ENCODE data around the gene PNPLA8.
"Not testable (repeated sequence)": the region's sequence is repeated elsewhere in the genome, so short reads cannot be mapped to it uniquely, and the experiment has no call there.

The PNPLA8 gene

GRCh38 chr7:108525985-108526767, at the start of gene PNPLA8:
TSS of gene PNPLA8 (minus strand) at chr7:108526135. CDS start at chr7:108515491, 10,644 bp downstream.
- DNase-seq = peak; percentile 100

- DNase-seq = no peak
Measured at GRCh38 chr7:108575156-108575555, 49.2 kb upstream of the PNPLA8 start.

- no peak for DNase-seq
Measured at GRCh38 chr7:108572480-108572879, 46.5 kb upstream of the PNPLA8 start.

- no peak for DNase-seq
Measured at GRCh38 chr7:108570146-108570755, 44.3 kb upstream of the PNPLA8 start.

- DNase-seq = peak; percentile 100
Measured at GRCh38 chr7:108569381-108570145, 43.6 kb upstream of the PNPLA8 start, which contains the start of the genes DNAJB9 and THAP5. TSS of gene DNAJB9 (plus strand) at chr7:108569874. CDS start at chr7:108571727, 1,853 bp downstream. TSS of gene THAP5 (minus strand) at chr7:108569706. CDS start at chr7:108569569, 137 bp downstream.

GRCh38 chr7:108568801-108569380, 43.0 kb upstream of the PNPLA8 start:
- DNase-seq = no peak

GRCh38 chr7:108565987-108566386, 40.1 kb upstream of the PNPLA8 start:
- no peak for DNase-seq

- no peak for DNase-seq
Measured at GRCh38 chr7:108561047-108561619, 35.2 kb upstream of the PNPLA8 start.

GRCh38 chr7:108559253-108559652, 33.3 kb upstream of the PNPLA8 start:
- DNase-seq = no peak

GRCh38 chr7:108557617-108558016, 31.7 kb upstream of the PNPLA8 start:
- DNase-seq = no peak

GRCh38 chr7:108557191-108557590, 31.3 kb upstream of the PNPLA8 start:
- no peak for DNase-seq

- not testable (repeated sequence) for DNase-seq
Measured at GRCh38 chr7:108556665-108557064, 30.7 kb upstream of the PNPLA8 start.

GRCh38 chr7:108548141-108548896, 22.4 kb upstream of the PNPLA8 start:
- DNase-seq = not testable (repeated sequence)

- DNase-seq = no peak
Measured at GRCh38 chr7:108541478-108541877, 15.5 kb upstream of the PNPLA8 start.

- DNase-seq = not testable (repeated sequence)
Measured at GRCh38 chr7:108538685-108539084, 12.8 kb upstream of the PNPLA8 start.

- not testable (repeated sequence) for DNase-seq
Measured at GRCh38 chr7:108538236-108538635, 12.3 kb upstream of the PNPLA8 start.

- no peak for DNase-seq
Measured at GRCh38 chr7:108537229-108537628, 11.3 kb upstream of the PNPLA8 start.

- DNase-seq = no peak
Measured at GRCh38 chr7:108535744-108536143, 9.8 kb upstream of the PNPLA8 start.

- DNase-seq = no peak
Measured at GRCh38 chr7:108535257-108535656, 9.3 kb upstream of the PNPLA8 start.

GRCh38 chr7:108533712-108534111, 7.8 kb upstream of the PNPLA8 start:
- no peak for DNase-seq

GRCh38 chr7:108529341-108529740, 3.4 kb upstream of the PNPLA8 start:
- DNase-seq = no peak

GRCh38 chr7:108528183-108528712, 2.3 kb upstream of the PNPLA8 start:
- DNase-seq = no peak

Data from left hindlimb (tissue), 1 donor.